HepG2 (cell line): Measurements from ENCODE around the gene SNRNP200. TPM values are rescaled to one million over a fixed set of nuclear protein-coding genes. Genes with fewer than 3 reads are reported as not detected.

Experiments
- ATAC-seq: fragments of 200-7000 bp; cut with Tn5 transposase; 3 replicates; pipeline ENCODE4 v1.9.1; 2020; ENCODE audit warnings: mild to moderate bottlenecking, moderate library complexity
- BruUV-seq: library from RNA; stranded (reverse); fragments of 400-500 nt; replicated peaks from 2 replicates; lab custom pipeline; 2021; lab: Mats Ljungman, UMichigan
- CTCF ChIA-PET: fragments of 300-600 bp; formaldehyde crosslinking; extraction: SDS; loops from one replicate; lab custom pipeline; 2021; ENCODE audit warnings: low total read pairs, inconsistent platforms, low intra/inter-chr PET ratio; lab: Yijun Ruan, JAX
- POLR2A ChIA-PET: fragments of 350-600 bp; sonication (Branson Sonifier 250); formaldehyde crosslinking; loops from one replicate; lab custom pipeline; 2020; ENCODE audit warnings: antibody characterized with exemption, inconsistent platforms; lab: Yijun Ruan, JAX
- DNase-seq: peaks from one replicate; pipeline ENCODE4 v3.0.0-alpha.2; 2015; ENCODE audit warnings: low spot score
- FAIRE-seq: peaks from 3 replicates; lab custom pipeline; 2011; peaks lifted over from hg19 to GRCh38; lab: Jason Lieb, UNC
- H2AFZ ChIP-seq: one replicate; pipeline ENCODE4 v1.6.1; 2011; ENCODE audit warnings: low read length, inconsistent platforms
- H3K27ac ChIP-seq: fragments of 300-600 bp; 3 replicates; pipeline ENCODE4 v1.8.0; 2011; ENCODE audit warnings: mixed run types, mild to moderate bottlenecking, mixed read lengths, low read length, inconsistent platforms; ENCODE audit not compliant: insufficient read depth; ENCODE audit errors: extremely low read length
- H3K27me3 ChIP-seq, 2 experiments: fragments of 200-600 bp in 1 of 2; 2 replicates in 1 of 2; 3 replicates in 1 of 2; pipeline versions ENCODE4 v1.6.0 to v1.8.0; 2011; ENCODE audit warnings: low read length in 2 of 2, mild to moderate bottlenecking in 2 of 2, moderate library complexity in 2 of 2, inconsistent platforms in 1 of 2; ENCODE audit not compliant: insufficient read depth in 2 of 2, control insufficient read depth in 1 of 2
- H3K36me3 ChIP-seq, 2 experiments: fragments of 200-600 bp in 1 of 2; replicated peaks in 1 of 2; 2 replicates in 1 of 2; 3 replicates in 1 of 2; pipeline versions ENCODE4 v1.5.1 to v1.8.0; 2011; ENCODE audit warnings: low read length in 2 of 2, inconsistent platforms in 1 of 2; ENCODE audit not compliant: insufficient read depth in 2 of 2, control insufficient read depth in 1 of 2
- H3K4me1 ChIP-seq: 2 replicates; pipeline ENCODE4 v1.5.1; 2012; ENCODE audit warnings: low read length, inconsistent platforms; ENCODE audit not compliant: insufficient read depth
- H3K4me2 ChIP-seq: 2 replicates; pipeline ENCODE4 v1.6.0; 2011; ENCODE audit warnings: low read depth, low read length, inconsistent platforms
- H3K4me3 ChIP-seq, 3 experiments: fragments of 200-600 bp in 1 of 3; sonication (generic), shearing (Covaris generic) in 1 of 3; replicated peaks in 1 of 3; 2 replicates each; pipeline ENCODE4 v1.5.1; 2011 to 2016; ENCODE audit warnings: low read length in 3 of 3, inconsistent platforms in 2 of 3, low read depth in 2 of 3, mild to moderate bottlenecking in 2 of 3, control low read depth in 1 of 3, mixed read lengths in 1 of 3; ENCODE audit not compliant: insufficient read depth in 1 of 3
- H3K79me2 ChIP-seq: one replicate; pipeline ENCODE4 v1.6.1; 2011; ENCODE audit warnings: low read length, inconsistent platforms; ENCODE audit not compliant: insufficient read depth
- H3K9ac ChIP-seq: 2 replicates; pipeline ENCODE4 v1.6.0; 2011; ENCODE audit warnings: mild to moderate bottlenecking, low read depth, low read length, inconsistent platforms; ENCODE audit not compliant: insufficient read depth
- H3K9me3 ChIP-seq: 2 replicates; pipeline ENCODE4 v1.5.1; 2012; ENCODE audit warnings: mild to moderate bottlenecking, low read length
- H4K20me1 ChIP-seq: 2 replicates; pipeline ENCODE4 v1.6.0; 2011; ENCODE audit warnings: inconsistent platforms, mild to moderate bottlenecking, low read length, moderate library complexity; ENCODE audit not compliant: insufficient read depth
- EED ChIP-seq: sonication (generic); formaldehyde crosslinking; IDR thresholded peaks from 2 replicates; pipeline ENCODE4 v1.5.0; 2020; ENCODE audit warnings: mild to moderate bottlenecking, missing genetic modification reagents
- KDM4B ChIP-seq: sonication (generic); formaldehyde crosslinking; IDR thresholded peaks from 2 replicates; pipeline ENCODE4 v1.4.0; 2020; ENCODE audit warnings: missing genetic modification reagents
- MZF1 ChIP-seq: sonication (generic); formaldehyde crosslinking; IDR thresholded peaks from 2 replicates; pipeline ENCODE4 v1.8.1; 2023; ENCODE audit warnings: mild to moderate bottlenecking, missing genetic modification reagents, borderline replicate concordance
- SMAD1 ChIP-seq: sonication (generic); formaldehyde crosslinking; IDR thresholded peaks from 2 replicates; pipeline ENCODE4 v1.4.0; 2020; ENCODE audit warnings: missing genetic modification reagents, low read depth, mild to moderate bottlenecking, borderline replicate concordance
- SMYD3 ChIP-seq: sonication (generic); formaldehyde crosslinking; IDR thresholded peaks from 2 replicates; pipeline ENCODE4 v1.8.1; 2023; ENCODE audit warnings: mild to moderate bottlenecking, missing genetic modification reagents
- ZBTB42 ChIP-seq: sonication (generic); formaldehyde crosslinking; IDR thresholded peaks from 2 replicates; pipeline ENCODE4 v1.5.0; 2020; ENCODE audit warnings: mild to moderate bottlenecking, missing genetic modification reagents
- ZNF12 ChIP-seq: sonication (generic); formaldehyde crosslinking; IDR thresholded peaks from 2 replicates; pipeline ENCODE4 v1.5.0; 2020; ENCODE audit warnings: missing genetic modification reagents
- ZNF674 ChIP-seq: sonication (generic); formaldehyde crosslinking; IDR thresholded peaks from 2 replicates; pipeline ENCODE4 v1.5.0; 2020; ENCODE audit warnings: low read depth, mild to moderate bottlenecking, missing genetic modification reagents
- ZNF781 ChIP-seq: sonication (generic); formaldehyde crosslinking; IDR thresholded peaks from 2 replicates; pipeline ENCODE4 v1.5.1; 2020; ENCODE audit warnings: borderline replicate concordance, mild to moderate bottlenecking, missing genetic modification reagents; ENCODE audit errors: not compliant biosample characterization
- ZZZ3 ChIP-seq: sonication (generic); formaldehyde crosslinking; IDR thresholded peaks from 2 replicates; pipeline ENCODE4 v1.4.0; 2020; ENCODE audit warnings: missing genetic modification reagents, mild to moderate bottlenecking, borderline replicate concordance
- WGBS: methylation state at CpG from one replicate; pipeline ENCODE4 v1.1.6; 2017; ENCODE audit warnings: low lambda C conversion rate; 5-methylcytosine and 5-hydroxymethylcytosine counted together
- in situ Hi-C: cut with HindIII; loops from 2 replicates; pipeline ENCODE4 v1.10.0; 2017; ENCODE audit warnings: low pct_unique_long_range_greater_than_20kb; ENCODE audit not compliant: extremely low pct_ligation_motif_present
- intact Hi-C: fragments of 100-400 bp; cut with micrococcal nuclease; formaldehyde crosslinking; loops from one replicate; pipeline ENCODE4 v1.10.0; 2022; ENCODE audit not compliant: unreplicated experiment
- polyA plus RNA-seq, 8 experiments: library from polyadenylated mRNA; depleted of rRNA in 3 of 8; stranded (reverse) in 7 of 8; unstranded in 1 of 8; fragments of >200 nt; fragmentation: Illumina TruSeq in 4 of 8; extraction: Trizol in 4 of 8; gene quantifications; 2 replicates each; pipeline versions ENCODE4 v1.2.1 to v1.2.3, GENCODE V29; 2011 to 2016; ENCODE audit warnings: low read depth in 4 of 8, missing spikeins in 1 of 8, mixed read lengths in 1 of 8; ENCODE audit not compliant: insufficient read depth in 1 of 8
- total RNA-seq, 5 experiments: library from RNA; depleted of rRNA; stranded (reverse); fragments of >200 nt; fragmentation: Illumina TruSeq; extraction: Trizol; gene quantifications; 2 replicates each; pipeline ENCODE4 v1.2.3, GENCODE V29; 2016; ENCODE audit warnings: low read depth in 1 of 5
- TF ChIP-seq, protein P1 (sequence below): sonication (generic); formaldehyde crosslinking; conservative IDR thresholded peaks from 2 replicates; pipeline ENCODE4 v1.4.0; 2020; ENCODE audit warnings: missing genetic modification reagents
- TF ChIP-seq, protein P2 (sequence below): sonication (generic); formaldehyde crosslinking; IDR thresholded peaks from 2 replicates; pipeline ENCODE4 v1.4.0; 2020; ENCODE audit warnings: low read depth, missing genetic modification reagents
- TF ChIP-seq, protein P3 (sequence below): IDR thresholded peaks from 2 replicates; pipeline ENCODE4 v1.6.1; 2016
- TF ChIP-seq, protein P4 (sequence below): sonication (generic); formaldehyde crosslinking; IDR thresholded peaks from 2 replicates; pipeline ENCODE4 v1.8.0; 2023; ENCODE audit warnings: mild to moderate bottlenecking, missing genetic modification reagents
- TF ChIP-seq, protein P5 (sequence below): sonication (generic); formaldehyde crosslinking; IDR thresholded peaks from 2 replicates; pipeline ENCODE4 v1.4.0; 2020; ENCODE audit warnings: mild to moderate bottlenecking, missing genetic modification reagents, borderline replicate concordance

Gene SNRNP200
- total and polyA plus RNA-seq, 2 of the 13 experiments (the other 11 are each of a cell fraction or from before 2014, with no cell fraction given) = 99.0 to 232 TPM

DNA sequence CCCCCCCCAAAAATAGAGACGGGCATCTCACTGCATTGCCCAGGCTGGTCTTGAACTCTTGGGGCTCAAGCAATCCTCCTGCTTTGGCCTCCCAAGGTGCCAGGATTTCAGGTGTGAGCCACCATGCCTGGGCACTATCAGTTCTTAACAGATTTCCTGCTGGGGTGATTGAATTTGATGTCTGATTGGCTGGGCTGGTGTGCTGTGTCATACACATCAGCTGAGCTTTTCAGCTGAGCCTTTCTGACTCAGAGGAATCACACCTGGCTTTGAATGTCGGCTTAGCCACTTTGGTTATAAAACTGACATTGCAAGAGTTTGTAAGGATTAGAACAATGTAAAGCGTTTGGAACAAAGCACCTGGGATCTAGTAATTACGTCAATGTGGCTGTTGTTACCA, 49.1 kb upstream of the SNRNP200 start:
- ChIA-PET POLR2A (no interaction called here), CTCF (no interaction called here)
- Histone ChIP-seq H3K4me1 (no peaks in the 10 kb centered on the region), H3K9me3 (no peaks in the 10 kb centered on the region), H3K79me2 (no peaks in the 10 kb centered on the region), H3K36me3 (peaks cover 39 to 81% of the 10 kb centered on the region in 2 experiments), H2AFZ (no peak overlapping the region), H3K27me3 (no peaks in the 10 kb centered on the region), H3K27ac (no peak overlapping the region), H4K20me1 (no peaks in the 10 kb centered on the region), H3K4me3 (no peak overlapping the region), H3K9ac (no peak overlapping the region), H3K4me2 (no peak overlapping the region)
- 100% methylated on average over 4 of the region's 4 CpGs for WGBS
- in situ Hi-C loops (no loop called here), intact Hi-C loops (no loop called here)
- ATAC-seq (no peak), DNase-seq (no peak), FAIRE-seq (no peak)
- no TSS peak for BruUV-seq
- TF ChIP-seq ZBTB42 (CRISPR knock-in tag) (no peak), ZNF674 (no peak), KDM4B (no peak), ZZZ3 (no peak), MZF1 (CRISPR knock-in tag) (no peak), SMAD1 (no peak), SMYD3 (CRISPR knock-in tag) (no peak), EED (CRISPR knock-in tag) (no peak), ZNF12 (CRISPR knock-in tag) (no peak), ZNF781 (CRISPR knock-in tag) (no peak)
- TF ChIP-seq, protein P1, sequence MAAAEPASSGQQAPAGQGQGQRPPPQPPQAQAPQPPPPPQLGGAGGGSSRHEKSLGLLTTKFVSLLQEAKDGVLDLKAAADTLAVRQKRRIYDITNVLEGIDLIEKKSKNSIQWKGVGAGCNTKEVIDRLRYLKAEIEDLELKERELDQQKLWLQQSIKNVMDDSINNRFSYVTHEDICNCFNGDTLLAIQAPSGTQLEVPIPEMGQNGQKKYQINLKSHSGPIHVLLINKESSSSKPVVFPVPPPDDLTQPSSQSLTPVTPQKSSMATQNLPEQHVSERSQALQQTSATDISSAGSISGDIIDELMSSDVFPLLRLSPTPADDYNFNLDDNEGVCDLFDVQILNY (CRISPR knock-in tag) = no peak
- TF ChIP-seq, protein P2, sequence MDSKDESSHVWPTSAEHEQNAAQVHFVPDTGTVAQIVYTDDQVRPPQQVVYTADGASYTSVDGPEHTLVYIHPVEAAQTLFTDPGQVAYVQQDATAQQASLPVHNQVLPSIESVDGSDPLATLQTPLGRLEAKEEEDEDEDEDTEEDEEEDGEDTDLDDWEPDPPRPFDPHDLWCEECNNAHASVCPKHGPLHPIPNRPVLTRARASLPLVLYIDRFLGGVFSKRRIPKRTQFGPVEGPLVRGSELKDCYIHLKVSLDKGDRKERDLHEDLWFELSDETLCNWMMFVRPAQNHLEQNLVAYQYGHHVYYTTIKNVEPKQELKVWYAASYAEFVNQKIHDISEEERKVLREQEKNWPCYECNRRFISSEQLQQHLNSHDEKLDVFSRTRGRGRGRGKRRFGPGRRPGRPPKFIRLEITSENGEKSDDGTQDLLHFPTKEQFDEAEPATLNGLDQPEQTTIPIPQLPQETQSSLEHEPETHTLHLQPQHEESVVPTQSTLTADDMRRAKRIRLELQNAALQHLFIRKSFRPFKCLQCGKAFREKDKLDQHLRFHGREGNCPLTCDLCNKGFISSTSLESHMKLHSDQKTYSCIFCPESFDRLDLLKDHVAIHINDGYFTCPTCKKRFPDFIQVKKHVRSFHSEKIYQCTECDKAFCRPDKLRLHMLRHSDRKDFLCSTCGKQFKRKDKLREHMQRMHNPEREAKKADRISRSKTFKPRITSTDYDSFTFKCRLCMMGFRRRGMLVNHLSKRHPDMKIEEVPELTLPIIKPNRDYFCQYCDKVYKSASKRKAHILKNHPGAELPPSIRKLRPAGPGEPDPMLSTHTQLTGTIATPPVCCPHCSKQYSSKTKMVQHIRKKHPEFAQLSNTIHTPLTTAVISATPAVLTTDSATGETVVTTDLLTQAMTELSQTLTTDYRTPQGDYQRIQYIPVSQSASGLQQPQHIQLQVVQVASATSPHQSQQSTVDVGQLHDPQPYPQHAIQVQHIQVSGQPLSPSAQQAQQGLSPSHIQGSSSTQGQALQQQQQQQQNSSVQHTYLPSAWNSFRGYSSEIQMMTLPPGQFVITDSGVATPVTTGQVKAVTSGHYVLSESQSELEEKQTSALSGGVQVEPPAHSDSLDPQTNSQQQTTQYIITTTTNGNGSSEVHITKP (CRISPR knock-in tag) = no peak
- TF ChIP-seq, protein P3, sequence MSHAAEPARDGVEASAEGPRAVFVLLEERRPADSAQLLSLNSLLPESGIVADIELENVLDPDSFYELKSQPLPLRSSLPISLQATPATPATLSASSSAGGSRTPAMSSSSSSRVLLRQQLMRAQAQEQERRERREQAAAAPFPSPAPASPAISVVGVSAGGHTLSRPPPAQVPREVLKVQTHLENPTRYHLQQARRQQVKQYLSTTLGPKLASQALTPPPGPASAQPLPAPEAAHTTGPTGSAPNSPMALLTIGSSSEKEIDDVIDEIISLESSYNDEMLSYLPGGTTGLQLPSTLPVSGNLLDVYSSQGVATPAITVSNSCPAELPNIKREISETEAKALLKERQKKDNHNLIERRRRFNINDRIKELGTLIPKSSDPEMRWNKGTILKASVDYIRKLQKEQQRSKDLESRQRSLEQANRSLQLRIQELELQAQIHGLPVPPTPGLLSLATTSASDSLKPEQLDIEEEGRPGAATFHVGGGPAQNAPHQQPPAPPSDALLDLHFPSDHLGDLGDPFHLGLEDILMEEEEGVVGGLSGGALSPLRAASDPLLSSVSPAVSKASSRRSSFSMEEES (CRISPR knock-in tag) = no peak
- TF ChIP-seq, protein P4, sequence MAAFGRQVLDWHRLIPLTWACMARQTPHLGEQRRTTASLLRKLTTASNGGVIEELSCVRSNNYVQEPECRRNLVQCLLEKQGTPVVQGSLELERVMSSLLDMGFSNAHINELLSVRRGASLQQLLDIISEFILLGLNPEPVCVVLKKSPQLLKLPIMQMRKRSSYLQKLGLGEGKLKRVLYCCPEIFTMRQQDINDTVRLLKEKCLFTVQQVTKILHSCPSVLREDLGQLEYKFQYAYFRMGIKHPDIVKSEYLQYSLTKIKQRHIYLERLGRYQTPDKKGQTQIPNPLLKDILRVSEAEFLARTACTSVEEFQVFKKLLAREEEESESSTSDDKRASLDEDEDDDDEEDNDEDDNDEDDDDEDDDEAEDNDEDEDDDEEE (CRISPR knock-in tag) = no peak
- TF ChIP-seq, protein P5, sequence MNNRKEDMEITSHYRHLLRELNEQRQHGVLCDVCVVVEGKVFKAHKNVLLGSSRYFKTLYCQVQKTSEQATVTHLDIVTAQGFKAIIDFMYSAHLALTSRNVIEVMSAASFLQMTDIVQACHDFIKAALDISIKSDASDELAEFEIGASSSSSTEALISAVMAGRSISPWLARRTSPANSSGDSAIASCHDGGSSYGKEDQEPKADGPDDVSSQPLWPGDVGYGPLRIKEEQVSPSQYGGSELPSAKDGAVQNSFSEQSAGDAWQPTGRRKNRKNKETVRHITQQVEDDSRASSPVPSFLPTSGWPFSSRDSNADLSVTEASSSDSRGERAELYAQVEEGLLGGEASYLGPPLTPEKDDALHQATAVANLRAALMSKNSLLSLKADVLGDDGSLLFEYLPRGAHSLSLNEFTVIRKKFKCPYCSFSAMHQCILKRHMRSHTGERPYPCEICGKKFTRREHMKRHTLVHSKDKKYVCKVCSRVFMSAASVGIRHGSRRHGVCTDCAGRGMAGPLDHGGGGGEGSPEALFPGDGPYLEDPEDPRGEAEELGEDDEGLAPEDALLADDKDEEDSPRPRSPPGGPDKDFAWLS (CRISPR knock-in tag) = no peak
